GM19455 (cell line): Measurements from ENCODE around the gene RASD2.

Experiments
- ATAC-seq: cut with Tn5 transposase; IDR thresholded peaks from one replicate; pipeline ENCODE4 v1.9.1; 2021; ENCODE audit not compliant: unreplicated experiment

The RASD2 gene

DNA sequence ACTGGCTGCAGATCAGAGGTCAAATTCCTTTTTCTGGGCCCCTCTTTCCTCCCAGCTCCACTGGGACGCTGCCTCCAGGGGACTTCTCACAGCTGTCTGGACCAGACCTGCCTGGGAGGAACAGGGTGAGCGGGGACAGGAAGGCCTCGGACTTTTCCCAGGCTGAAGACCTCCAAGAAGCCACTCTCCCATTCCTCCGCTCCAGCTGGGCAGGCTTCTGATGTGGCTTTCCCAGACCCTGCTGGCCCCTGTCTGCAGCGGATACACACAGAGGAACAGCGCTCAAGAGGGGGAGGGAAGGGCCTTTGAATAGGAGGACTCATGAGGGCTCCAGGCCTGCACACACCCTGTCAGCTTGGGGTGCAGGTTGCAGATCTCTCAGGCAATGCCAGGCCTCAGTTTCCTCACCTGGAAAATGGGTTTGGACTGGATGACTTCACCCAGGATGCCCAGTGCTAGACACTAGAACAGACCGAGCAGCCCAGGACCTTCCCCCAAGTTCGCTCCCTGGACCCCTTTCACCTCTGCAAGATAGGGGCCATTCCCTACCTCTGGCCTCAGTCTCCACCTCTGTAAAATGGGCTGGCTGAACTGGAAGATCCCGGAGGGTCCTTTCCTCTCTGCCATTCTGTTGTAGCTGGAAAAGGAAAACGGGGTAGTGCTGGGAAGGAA lies 39.9 kb downstream of the RASD2 start:
- no peak for ATAC-seq

- ATAC-seq = no peak
Measured at GRCh38 chr22:35581023-35581413, 40.4 kb downstream of the RASD2 start.

DNA sequence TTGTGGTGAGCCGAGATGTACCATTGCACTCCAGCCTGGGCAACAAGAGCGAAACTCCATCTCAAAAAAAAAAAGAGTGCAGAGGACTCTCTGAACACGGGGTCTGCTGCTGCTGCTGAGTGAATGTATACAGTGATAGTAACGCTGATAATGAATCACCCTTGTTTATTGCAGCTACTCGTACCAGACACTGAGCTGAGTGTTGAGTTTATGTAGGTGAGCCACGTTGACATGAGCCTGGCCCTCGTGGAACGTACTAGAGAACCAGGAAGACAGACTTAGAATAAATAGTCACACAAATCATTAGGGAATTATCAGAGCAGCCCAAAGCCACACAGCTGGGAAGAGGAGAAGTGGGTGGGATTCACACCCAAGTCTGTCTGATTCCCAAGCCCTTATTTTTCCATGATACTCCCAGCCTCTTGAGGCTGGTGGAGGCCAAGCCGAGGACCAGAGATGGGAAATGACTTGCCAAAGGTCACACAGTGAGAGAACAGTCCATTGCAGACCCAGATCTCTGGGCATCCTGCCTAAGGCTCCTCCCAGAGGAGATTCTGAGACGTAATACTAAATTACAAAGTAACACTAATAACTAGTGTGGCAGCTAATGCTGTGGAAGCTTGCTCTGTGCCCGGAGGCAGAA lies 41.7 kb downstream of the RASD2 start:
- no peak for ATAC-seq

- ATAC-seq = no peak
Measured at GRCh38 chr22:35582861-35583670, 42.4 kb downstream of the RASD2 start.

DNA sequence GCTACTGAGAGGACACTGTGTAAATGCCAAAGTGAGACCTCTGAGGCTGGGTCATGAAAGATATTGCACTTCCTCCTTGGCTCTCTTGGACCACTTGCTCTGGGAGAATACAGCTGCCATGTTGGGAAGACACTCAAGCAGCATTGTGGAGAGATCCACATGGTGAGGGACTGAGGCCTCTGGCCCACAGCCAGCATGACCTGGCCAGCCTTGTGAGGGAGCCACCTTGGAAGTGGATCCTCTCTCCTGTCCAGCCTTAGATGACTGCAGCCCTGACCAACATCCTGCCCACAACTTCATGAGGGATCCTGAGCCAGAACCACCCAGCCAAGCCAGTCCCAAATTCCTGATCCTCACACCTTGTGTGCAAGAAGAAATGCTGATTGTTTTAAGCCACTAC lies 46.1 kb downstream of the RASD2 start:
- no peak for ATAC-seq

DNA sequence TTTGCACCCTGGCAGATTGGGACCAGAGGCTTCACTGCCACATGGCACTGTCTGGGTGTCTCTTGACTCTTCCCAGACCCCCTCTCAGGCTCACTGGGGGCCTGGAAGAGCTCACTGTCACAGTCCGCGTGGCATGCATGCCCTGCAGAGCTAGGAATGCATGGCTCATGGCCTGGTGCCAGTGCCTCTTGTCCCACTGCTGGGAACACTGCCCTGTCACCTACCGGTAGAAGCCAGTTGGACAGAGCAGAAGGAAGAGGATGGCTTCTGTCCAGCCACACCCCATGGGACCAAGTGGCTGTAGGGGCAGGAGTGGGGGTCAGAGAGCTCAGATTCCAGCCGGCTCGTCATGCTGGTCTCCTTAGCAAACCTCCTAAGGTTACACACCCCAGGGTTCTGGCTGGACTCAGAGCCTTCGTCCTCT lies 46.8 kb downstream of the RASD2 start:
- ATAC-seq = no peak

GRCh38 chr22:35587896-35588295 lies 47.3 kb downstream of the RASD2 start:
- no peak for ATAC-seq

GRCh38 chr22:35589071-35589755 lies 48.6 kb downstream of the RASD2 start:
- no peak for ATAC-seq

DNA sequence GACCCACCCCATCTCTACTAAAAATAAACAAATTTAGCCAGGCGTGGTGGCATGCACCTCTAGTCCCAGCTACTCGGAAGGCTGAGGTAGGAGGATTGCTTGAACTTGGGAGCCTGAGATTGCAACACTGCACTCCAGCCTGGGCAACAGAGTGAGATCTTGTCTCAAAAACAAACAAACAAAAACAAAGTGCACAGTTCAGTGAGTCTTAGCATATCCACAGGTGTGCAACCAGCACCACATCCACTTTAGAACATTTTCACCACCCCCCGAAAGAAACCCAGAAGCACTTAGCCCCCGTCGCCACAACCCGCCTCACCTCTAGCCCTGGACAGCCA lies 49.1 kb downstream of the RASD2 start:
- no peak for ATAC-seq

DNA sequence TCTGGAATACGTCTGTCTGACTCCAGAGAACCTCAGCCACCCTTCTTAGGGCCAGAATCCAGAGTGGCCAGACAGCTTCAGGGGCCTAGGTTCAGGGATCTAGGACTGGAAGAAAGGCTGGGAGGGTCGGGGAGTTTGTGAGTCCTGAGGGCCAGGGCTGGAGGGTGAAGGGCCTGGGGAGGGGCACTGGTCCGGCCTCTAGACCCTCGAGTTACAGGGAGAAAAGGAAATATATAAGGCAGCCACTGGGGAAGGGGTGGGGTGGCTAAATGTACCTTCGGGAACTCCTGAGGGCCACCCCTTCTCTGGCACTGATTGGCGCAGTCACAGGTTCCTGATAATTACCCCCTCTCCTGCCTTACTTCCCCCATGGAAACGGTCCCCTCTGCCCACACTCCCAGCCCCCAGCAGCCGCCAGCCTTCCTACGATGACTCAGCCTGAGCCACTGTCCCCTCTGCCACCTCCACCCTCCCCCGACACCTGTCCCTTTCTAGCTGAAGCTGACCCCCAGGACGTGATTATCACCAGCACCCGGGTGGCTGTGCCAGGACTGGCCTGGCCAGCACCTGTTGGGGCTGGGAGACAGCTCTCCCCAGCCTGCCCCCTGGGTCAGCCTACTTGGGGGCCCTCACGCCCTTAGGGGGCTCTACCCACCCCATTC lies 50.1 kb downstream of the RASD2 start:
- no peak for ATAC-seq

DNA sequence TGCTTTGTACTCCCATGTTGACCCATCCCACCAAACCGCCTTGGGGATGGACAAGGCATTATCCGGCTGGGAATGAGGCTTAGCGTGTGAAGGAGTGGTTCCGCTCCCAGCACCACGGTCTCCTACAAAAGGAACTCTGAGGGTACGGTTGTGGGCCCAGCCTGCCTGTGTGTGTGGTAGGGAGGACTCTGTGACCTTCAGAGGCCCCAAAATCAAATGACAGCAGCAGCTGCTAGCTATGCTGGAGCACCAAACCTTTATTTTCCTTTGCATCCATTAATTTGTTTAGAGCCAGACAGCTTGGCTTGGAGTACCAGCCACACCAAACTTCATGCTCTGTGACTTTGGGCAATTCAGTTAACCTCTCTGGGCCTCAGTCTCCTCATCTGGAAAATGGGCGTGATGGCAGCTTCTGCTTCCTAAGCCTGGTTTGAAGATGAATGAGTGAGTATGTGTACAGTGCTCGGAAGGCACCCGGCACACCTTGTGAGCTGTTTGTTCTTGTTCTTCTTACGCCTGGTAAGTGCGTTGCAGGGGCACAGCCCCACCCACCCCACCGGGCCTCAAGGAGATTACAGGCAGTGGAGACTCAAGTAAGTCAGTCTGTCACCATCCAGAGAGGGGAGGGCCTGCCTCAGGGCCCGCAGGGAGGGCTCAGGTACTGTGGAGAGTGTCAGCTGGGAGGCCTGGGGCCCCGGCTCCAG lies 51.2 kb downstream of the RASD2 start:
- no peak for ATAC-seq

DNA sequence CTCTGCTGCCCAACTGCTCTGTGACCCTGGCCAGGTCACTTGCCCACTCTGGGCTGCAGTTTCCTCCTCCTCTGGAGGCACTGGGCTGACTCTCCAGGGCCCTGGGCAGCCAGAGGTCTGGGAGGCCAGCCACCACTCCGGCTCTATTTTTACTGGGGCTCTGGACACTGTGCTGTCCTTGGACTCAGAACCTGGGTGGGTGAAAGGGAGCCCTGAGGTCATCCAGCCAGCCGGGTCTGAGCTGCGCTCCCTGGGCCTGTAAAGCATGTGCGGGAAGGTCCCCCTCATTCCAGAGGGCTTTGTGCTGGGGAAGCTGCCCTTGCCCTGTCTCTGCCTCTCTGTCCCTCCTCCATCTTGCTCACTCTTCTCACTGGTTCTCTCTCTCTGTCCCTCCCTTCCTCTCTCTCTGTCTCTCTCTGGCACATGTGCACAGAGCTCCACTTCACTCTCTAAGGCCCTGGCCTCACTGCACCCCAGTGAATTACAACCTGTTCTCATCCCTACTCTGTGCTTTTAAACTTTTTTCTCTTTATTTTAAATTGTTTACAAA lies 51.9 kb downstream of the RASD2 start:
- no peak for ATAC-seq

DNA sequence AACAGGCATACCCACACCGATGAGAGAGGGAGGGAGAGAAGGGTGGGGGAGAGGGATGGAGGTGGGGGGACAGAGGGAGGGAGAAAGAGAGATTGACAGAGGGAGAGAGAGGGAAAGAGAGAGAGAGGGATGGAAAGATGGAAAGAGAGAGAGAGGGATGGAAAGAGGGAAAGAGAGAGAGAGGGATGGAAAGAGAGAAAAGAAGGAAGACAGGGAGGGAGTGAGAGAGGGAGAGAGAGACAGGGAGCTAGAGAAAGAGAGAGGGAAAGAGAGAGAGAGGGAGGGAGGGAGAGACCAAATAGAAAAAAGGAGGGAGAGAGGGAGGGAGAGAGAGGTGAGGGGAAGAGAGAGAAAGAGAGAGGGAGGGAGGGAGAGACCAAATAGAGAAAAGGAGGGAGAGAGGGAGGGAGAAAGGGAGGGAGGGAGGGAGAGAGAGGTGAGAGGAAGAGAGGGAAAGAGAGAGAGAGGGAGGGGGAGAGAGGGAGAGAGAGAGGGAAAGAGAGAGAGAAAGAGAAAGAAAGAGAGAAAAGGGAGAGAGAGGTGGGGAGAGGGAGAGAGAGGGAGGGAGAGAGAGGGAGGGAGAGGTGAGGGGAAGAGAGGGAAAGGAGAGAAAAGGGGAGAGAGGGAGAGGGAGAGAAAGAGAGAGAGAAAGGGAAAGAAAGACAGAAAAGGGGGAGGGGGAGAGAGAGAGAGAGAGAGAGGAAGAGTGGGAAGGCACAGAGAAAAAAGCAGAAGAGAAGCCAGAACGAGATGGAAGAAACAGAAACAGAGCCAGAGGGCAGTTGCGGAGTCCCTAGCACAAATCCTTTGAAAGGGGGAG lies 52.6 kb downstream of the RASD2 start:
- no peak for ATAC-seq

DNA sequence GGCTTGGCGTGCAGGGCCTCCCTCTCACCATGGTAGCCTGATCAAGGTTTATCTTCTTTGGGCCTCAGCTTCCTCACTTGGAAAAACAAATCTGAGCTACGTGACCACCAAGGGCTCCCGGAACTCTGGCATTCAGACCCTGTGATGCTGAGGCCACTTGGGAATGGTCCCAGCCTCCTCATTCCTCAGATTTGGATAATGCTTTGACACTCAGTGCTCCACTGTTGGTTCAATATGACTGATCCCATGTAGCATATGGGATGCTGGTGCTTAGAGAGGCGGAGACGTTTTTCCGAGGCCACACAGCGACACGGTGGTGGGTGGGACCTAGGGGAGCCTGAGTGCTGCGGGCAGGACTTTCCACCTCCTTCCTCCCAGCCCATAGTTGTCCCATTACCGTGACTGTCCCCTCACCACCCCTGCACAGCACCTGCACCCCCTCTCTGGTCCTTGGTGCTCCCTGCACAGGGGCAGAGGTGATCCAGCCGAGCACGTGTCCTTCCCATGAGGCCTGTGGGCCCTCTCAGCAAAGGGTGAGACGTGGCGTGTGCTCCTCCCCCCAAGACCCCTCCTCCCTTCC lies 53.4 kb downstream of the RASD2 start:
- no peak for ATAC-seq

DNA sequence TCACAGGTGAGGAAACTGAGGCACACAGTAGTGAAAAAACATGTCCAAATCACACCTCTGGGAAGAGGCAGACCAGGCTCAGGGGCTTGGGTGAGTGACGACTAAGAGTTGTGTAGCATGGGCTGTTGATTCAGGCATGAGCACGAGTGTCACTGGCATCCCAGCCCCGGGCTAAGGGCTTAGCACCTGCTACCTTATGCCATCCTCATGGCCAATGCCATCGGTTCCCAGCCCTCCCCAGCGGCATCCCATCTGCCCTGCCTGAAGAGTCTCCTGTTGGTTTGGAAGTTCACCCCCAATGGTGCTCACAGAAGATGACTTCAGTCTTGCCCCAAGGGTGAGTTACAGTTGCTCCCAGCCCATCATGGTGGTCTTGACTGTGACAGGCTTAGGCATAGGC lies 54.1 kb downstream of the RASD2 start:
- ATAC-seq = no peak

DNA sequence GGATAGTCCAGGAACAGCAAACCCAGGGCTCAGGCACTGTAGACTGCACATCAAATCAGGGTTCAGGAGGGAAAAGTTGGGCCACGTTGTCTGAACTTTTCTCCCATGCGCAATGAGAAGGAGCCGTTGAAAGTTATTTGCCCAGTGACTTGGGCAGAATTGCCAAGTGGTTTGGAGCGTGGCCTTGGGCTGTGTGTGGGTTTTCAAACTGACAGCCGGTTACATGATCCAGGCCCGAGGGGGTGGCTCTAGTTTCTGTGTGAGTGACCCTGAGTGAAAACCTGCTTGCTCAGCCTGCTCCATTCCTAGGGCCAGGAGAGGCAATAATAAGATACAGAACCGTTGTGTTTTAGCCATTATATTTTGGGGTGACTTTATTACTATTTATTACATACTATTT lies 56.2 kb downstream of the RASD2 start:
- ATAC-seq = no peak

GRCh38 chr22:35597692-35598395 lies 57.2 kb downstream of the RASD2 start:
- ATAC-seq = no peak

DNA sequence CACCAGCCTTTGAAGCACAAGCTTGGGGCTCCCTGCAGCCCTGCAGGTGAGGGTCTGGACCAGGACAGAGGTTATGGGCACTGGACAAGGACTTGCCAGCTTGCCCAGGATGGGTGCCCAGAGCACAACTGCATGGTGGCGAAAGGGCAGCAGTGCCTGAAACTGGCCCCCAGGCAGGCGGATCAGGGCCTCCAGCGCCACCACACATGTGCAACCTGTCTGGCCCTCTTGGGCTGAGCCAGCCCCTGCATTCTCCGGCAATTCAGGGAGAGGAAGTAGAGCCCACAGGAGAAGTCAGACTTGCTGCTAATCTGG lies 57.7 kb downstream of the RASD2 start:
- no peak for ATAC-seq

DNA sequence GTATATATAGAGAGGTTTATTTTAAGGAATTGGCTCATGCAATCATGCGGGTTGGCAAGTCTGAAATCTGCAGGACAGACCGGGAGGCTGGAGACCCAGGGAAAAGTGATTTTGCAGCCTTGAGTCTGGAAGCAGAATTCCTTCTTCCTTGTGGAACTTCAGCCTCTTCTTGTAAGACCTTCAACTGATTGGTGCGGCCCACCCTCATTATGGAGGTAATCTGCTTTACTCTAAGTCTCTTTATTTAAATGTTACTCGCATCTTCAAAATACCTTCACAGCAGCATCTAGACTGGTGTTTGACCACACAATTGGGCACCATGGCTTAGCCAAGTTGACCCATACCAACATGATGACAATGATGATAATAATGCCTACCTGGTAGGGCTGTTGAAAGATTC lies 58.7 kb downstream of the RASD2 start:
- ATAC-seq = no peak
